ENCODE results near the gene GCC1. TPM values are rescaled to one million over a fixed set of nuclear protein-coding genes. Genes with fewer than 3 reads are reported as not detected.

GCC1 gene
- total and polyA plus RNA-seq, 8 donors, result 11.1 to 16.9 (median 13.1) TPM

DNA sequence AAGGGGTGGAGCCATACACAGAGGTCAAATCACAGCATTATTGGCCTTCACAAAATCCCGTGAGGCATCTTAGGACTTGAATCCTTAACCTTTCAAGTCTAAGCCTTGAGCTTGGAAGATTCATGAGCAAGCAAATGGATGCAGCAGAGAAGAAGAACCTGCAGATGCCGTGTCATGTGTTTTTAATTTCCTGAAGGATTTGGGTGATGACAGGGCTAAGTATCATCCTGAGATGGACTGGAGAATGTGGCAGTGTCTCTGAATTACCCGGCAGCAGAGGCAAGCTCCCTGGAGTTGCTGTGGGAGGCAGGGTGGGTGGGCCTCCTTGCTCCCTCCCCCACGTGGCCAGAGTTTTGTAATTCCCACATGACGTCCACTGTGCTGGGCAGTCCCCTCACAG is 50.8 kb downstream of the GCC1 start:
- no peak for ATAC-seq
- Histone ChIP-seq H3K4me1 (no peaks in the 10 kb centered on the region), H3K9me3 (peaks cover 0 to 1% of the 10 kb centered on the region in 2 donors), H3K36me3 (no peaks in the 10 kb centered on the region), H3K27ac (no peak overlapping the region), H3K27me3 (peaks cover 18 to 53% of the 10 kb centered on the region in 2 donors), H3K4me3 (no peak overlapping the region)
- TF ChIP-seq, protein P1, sequence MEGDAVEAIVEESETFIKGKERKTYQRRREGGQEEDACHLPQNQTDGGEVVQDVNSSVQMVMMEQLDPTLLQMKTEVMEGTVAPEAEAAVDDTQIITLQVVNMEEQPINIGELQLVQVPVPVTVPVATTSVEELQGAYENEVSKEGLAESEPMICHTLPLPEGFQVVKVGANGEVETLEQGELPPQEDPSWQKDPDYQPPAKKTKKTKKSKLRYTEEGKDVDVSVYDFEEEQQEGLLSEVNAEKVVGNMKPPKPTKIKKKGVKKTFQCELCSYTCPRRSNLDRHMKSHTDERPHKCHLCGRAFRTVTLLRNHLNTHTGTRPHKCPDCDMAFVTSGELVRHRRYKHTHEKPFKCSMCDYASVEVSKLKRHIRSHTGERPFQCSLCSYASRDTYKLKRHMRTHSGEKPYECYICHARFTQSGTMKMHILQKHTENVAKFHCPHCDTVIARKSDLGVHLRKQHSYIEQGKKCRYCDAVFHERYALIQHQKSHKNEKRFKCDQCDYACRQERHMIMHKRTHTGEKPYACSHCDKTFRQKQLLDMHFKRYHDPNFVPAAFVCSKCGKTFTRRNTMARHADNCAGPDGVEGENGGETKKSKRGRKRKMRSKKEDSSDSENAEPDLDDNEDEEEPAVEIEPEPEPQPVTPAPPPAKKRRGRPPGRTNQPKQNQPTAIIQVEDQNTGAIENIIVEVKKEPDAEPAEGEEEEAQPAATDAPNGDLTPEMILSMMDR (IDR thresholded peaks at IDR 0.05), result no peak
- intact Hi-C loops (cut with DNase I), result no loop called here
- DNase-seq, result no peak

DNA sequence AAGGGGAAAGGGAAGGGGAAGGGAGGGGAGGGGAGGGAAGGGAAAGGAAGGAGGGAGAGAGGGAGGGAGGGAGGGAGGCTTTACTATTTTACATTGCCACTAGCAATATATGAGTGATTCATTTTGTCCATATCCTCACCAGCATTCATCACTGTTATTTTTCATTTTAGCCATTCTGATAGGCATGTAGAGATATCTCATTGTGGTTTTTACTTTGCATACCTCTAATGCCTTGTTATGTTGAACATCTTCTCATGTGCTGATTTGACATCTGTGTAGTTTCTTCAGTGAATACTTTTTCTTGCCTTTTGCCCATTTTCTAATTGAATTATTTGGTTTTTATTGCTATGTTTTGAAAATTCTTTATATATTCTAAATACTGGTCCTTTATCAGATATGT is 52.7 kb downstream of the GCC1 start:
- intact Hi-C loops (cut with DNase I), result no loop called here
- no peak overlapping the region for H3K27ac ChIP-seq
- no peaks in the 10 kb centered on the region for H3K4me1 ChIP-seq
- no peak overlapping the region for H3K4me3 ChIP-seq
- ATAC-seq (no peak), DNase-seq (no peak)
- H3K36me3 ChIP-seq, result no peaks in the 10 kb centered on the region
- peaks cover 0 to 5% of the 10 kb centered on the region in 2 donors for H3K9me3 ChIP-seq
- TF ChIP-seq, protein P1 (IDR thresholded peaks at IDR 0.05), result no peak
- H3K27me3 ChIP-seq, result peaks cover 11 to 35% of the 10 kb centered on the region in 2 donors

DNA sequence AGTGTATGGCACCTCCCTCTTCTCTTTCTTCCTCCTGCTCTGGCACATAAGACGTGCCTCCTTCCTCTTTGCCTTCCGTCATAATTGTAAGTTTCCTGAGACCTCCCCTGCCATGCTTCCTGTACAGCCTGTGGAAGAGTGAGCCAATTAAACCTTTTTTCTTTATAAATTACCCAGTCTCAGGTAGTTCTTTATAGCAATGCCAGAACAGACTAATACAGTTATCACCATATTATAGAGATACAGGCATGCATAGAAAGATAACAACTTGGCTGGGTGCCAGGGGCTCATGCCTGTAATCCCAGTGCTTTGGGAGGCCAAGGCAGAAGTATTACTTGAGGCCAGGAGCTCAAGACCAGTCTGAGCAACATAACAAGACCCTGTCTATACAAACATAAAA is 53.2 kb downstream of the GCC1 start:
- Histone ChIP-seq H3K9me3 (peaks cover 0 to 5% of the 10 kb centered on the region in 2 donors), H3K27ac (no peak overlapping the region), H3K36me3 (no peaks in the 10 kb centered on the region), H3K27me3 (peaks cover 8 to 29% of the 10 kb centered on the region in 2 donors), H3K4me3 (no peak overlapping the region), H3K4me1 (no peaks in the 10 kb centered on the region)
- TF ChIP-seq, protein P1 (IDR thresholded peaks at IDR 0.05), result no peak
- intact Hi-C loops (cut with DNase I), result no loop called here
- ATAC-seq (no peak), DNase-seq (no peak)

Other genes with a start within 250 kb of the GCC1 start
- 10 to 100 TPM; 29.4 to 32.3 TPM for gene ZNF800, start 192.9 kb downstream of the GCC1 start, total RNA-seq
- gene ZNF800, start 192.9 kb downstream of the GCC1 start, polyA plus RNA-seq (ENCODE audit: insufficient read length in 6 of 6), result 10 to 100 TPM; 21.0 to 23.9 (median 21.8) TPM
- 100 to 1,000 TPM; 101 to 121 TPM for gene ARF5, start 2.8 kb upstream of the GCC1 start, total RNA-seq
- gene ARF5, start 2.8 kb upstream of the GCC1 start, polyA plus RNA-seq (ENCODE audit: insufficient read length in 6 of 6), result 100 to 1,000 TPM; 181 to 212 (median 204) TPM
- gene FSCN3, start 8.1 kb upstream of the GCC1 start, total RNA-seq, result under 1 TPM in 1 of 2 donors, not detected in 1; 0.81 TPM
- gene FSCN3, start 8.1 kb upstream of the GCC1 start, polyA plus RNA-seq (ENCODE audit: insufficient read length in 6 of 6), result under 1 TPM; 0.21 to 0.62 (median 0.35) TPM
- not detected for gene PAX4, start 32.5 kb upstream of the GCC1 start, total RNA-seq
- not detected for gene PAX4, start 32.5 kb upstream of the GCC1 start, polyA plus RNA-seq (ENCODE audit: insufficient read length in 6 of 6)
- gene SND1, start 66.6 kb upstream of the GCC1 start, total RNA-seq, result 100 to 1,000 TPM; 167 to 229 TPM
- 100 to 1,000 TPM; 141 to 184 (median 151) TPM for gene SND1, start 66.6 kb upstream of the GCC1 start, polyA plus RNA-seq (ENCODE audit: insufficient read length in 6 of 6)